ENCODE measurements around the gene CD44. TPM values are rescaled to one million over a fixed set of nuclear protein-coding genes. Genes with fewer than 3 reads are reported as not detected.

CD44 gene
- total and polyA plus RNA-seq, 10 of the 15 experiments (the other 5 are each of a cell fraction or from before 2014, with no cell fraction given) = 57.1 to 293 (median 120) TPM

DNA sequence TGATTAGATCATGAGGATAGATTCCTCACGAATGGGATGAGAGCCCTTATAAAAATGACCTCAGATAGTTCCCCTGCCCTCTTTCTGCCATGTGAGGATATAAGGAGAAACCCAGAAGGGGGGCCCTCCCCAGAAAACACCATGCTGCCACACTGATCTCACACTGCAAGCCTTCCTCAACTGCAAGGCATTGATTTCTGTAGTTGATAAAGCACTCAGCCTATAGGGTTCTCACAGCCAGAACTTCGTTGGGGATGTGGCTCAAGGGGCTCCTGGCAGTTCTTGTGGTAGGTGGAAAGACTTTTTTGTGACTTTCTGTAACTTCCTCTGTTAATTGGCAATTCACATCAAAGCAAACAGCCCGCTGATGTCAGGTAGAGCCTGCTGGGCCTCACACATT is 108.9 kb downstream of the CD44 start:
- Histone ChIP-seq H3K4me1 (ENCODE audit: control insufficient read depth, insufficient read depth, low read length) (no peaks in the 10 kb centered on the region), H3K9me3 (replicated peaks; ENCODE audit: control insufficient read depth, insufficient read depth, low read length) (peaks cover 4% of the 10 kb centered on the region; the same call in 1 of the 3 replicates), H3K27me3 (replicated peaks in 1 of 2; ENCODE audit: control insufficient read depth in 2 of 2, insufficient read depth in 2 of 2, low read length in 1 of 2) (no peaks in the 10 kb centered on the region), H3K27ac (ENCODE audit: control insufficient read depth, insufficient read depth) (no peak overlapping the region), H3K9ac (ENCODE audit: control insufficient read depth, insufficient read depth, low read length) (no peak overlapping the region), H3K79me2 (ENCODE audit: control insufficient read depth, insufficient read depth, low read length) (no peaks in the 10 kb centered on the region), H4K20me1 (ENCODE audit: control insufficient read depth, insufficient read depth) (no peaks in the 10 kb centered on the region), H3K36me3 (ENCODE audit: control insufficient read depth in 2 of 2, insufficient read depth in 2 of 2, low read length in 1 of 2) (no peaks in the 10 kb centered on the region), H3K4me3 (no peak overlapping the region), H3K4me2 (ENCODE audit: control insufficient read depth, insufficient read depth) (no peak overlapping the region), H2AFZ (ENCODE audit: control insufficient read depth, low read depth, low read length) (no peak overlapping the region)
- ChIA-PET RAD21 (ENCODE audit: unreplicated experiment) (no interaction called here), POLR2A (no interaction called here), SMC1A (ENCODE audit: uncharacterized antibody, unreplicated experiment) (interaction anchor here (1.0 kb wide), 1 partner anchor 74 kb away, joined by 3 read pairs; no protein-coding TSS in a partner anchor), CTCF (interaction anchor here (1.1 to 2.4 kb wide), 3 partner anchors 9 to 66 kb away, joined by 3 to 8 read pairs (median 3); no protein-coding TSS in a partner anchor)
- FAIRE-seq = no peak
- no TSS peak for BruUV-seq (replicated peaks)
- no peak for ATAC-seq
- TF ChIP-seq HDAC6 (IDR thresholded peaks at IDR 0.05; ENCODE audit: unreplicated experiment) (no peak), KDM1A (IDR thresholded peaks at IDR 0.05; ENCODE audit: borderline replicate concordance) (no peak), RAD21 (IDR thresholded peaks at IDR 0.05; ENCODE audit: insufficient read depth, low read depth, low read length) (no peak), SP1 (IDR thresholded peaks at IDR 0.05; ENCODE audit: low read depth, low read length) (no peak), NR2C2 (IDR thresholded peaks at IDR 0.05; ENCODE audit: borderline replicate concordance, control insufficient read depth, insufficient read length, low read depth) (no peak), SIX5 (IDR thresholded peaks at IDR 0.05; ENCODE audit: low read depth, low read length, severe bottlenecking) (no peak), JUNB (IDR thresholded peaks at IDR 0.05) (no peak), RFX5 (IDR thresholded peaks at IDR 0.05; ENCODE audit: low read depth, low read length) (no peak)
- TF ChIP-seq, protein P1, sequence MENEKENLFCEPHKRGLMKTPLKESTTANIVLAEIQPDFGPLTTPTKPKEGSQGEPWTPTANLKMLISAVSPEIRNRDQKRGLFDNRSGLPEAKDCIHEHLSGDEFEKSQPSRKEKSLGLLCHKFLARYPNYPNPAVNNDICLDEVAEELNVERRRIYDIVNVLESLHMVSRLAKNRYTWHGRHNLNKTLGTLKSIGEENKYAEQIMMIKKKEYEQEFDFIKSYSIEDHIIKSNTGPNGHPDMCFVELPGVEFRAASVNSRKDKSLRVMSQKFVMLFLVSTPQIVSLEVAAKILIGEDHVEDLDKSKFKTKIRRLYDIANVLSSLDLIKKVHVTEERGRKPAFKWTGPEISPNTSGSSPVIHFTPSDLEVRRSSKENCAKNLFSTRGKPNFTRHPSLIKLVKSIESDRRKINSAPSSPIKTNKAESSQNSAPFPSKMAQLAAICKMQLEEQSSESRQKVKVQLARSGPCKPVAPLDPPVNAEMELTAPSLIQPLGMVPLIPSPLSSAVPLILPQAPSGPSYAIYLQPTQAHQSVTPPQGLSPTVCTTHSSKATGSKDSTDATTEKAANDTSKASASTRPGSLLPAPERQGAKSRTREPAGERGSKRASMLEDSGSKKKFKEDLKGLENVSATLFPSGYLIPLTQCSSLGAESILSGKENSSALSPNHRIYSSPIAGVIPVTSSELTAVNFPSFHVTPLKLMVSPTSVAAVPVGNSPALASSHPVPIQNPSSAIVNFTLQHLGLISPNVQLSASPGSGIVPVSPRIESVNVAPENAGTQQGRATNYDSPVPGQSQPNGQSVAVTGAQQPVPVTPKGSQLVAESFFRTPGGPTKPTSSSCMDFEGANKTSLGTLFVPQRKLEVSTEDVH (IDR thresholded peaks at IDR 0.05; ENCODE audit: low read depth, partially characterized antibody) = no peak
- TF ChIP-seq, protein P2, sequence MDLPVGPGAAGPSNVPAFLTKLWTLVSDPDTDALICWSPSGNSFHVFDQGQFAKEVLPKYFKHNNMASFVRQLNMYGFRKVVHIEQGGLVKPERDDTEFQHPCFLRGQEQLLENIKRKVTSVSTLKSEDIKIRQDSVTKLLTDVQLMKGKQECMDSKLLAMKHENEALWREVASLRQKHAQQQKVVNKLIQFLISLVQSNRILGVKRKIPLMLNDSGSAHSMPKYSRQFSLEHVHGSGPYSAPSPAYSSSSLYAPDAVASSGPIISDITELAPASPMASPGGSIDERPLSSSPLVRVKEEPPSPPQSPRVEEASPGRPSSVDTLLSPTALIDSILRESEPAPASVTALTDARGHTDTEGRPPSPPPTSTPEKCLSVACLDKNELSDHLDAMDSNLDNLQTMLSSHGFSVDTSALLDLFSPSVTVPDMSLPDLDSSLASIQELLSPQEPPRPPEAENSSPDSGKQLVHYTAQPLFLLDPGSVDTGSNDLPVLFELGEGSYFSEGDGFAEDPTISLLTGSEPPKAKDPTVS (IDR thresholded peaks at IDR 0.05; ENCODE audit: low read depth, low read length) = no peak
- TF ChIP-seq, protein P3, sequence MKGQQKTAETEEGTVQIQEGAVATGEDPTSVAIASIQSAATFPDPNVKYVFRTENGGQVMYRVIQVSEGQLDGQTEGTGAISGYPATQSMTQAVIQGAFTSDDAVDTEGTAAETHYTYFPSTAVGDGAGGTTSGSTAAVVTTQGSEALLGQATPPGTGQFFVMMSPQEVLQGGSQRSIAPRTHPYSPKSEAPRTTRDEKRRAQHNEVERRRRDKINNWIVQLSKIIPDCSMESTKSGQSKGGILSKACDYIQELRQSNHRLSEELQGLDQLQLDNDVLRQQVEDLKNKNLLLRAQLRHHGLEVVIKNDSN (IDR thresholded peaks at IDR 0.05; ENCODE audit: borderline replicate concordance, extremely low read length, insufficient read depth, low read depth, low read length) = no peak
- no peak for DNase-seq (ENCODE audit: low read depth, low spot score)
- in situ Hi-C loops (cut with MboI) (no loop called here), intact Hi-C loops (cut with micrococcal nuclease; ENCODE audit: unreplicated experiment) (no loop called here)
- 63% methylated on average over 3 of the region's 3 CpGs for WGBS (ENCODE audit: insufficient coverage, insufficient replicate concordance, low lambda C conversion rate, missing lambda C conversion rate)

Measured in GM12878 (cell line).